Activated naive CD4-positive, alpha-beta T cell treated with anti-CD3 and anti-CD28 coated beads, Interleukin-2, amount 10 ng/mL, durations not matched to agents 7 days and 5 days (primary cell): ENCODE data around the gene PDE8B.

Experiments
- CTCF ChIA-PET: fragments of 350-600 bp; sonication (Branson Sonifier 250); formaldehyde crosslinking; loops from one replicate; lab custom pipeline; 2021; ENCODE audit warnings: antibody characterized with exemption; lab: Charles Lee
- DNase-seq: peaks from one replicate; pipeline ENCODE4 v3.0.0-alpha.2; 2020
- H3K27ac Mint-ChIP-seq: one replicate; pipeline ENCODE4 v1.8.0; 2021; ENCODE audit warnings: mild to moderate bottlenecking, moderate library complexity, mixed read lengths
- H3K27me3 Mint-ChIP-seq: one replicate; pipeline ENCODE4 v1.8.0; 2021; ENCODE audit warnings: mild to moderate bottlenecking, mixed read lengths
- H3K36me3 Mint-ChIP-seq: one replicate; pipeline ENCODE4 v1.8.0; 2021; ENCODE audit warnings: mixed read lengths
- H3K4me1 Mint-ChIP-seq: one replicate; pipeline ENCODE4 v1.8.0; 2021; ENCODE audit warnings: mixed read lengths
- H3K4me3 Mint-ChIP-seq: one replicate; pipeline ENCODE4 v1.8.0; 2021; ENCODE audit warnings: mild to moderate bottlenecking, moderate library complexity, mixed read lengths
- H3K9me3 Mint-ChIP-seq: one replicate; pipeline ENCODE4 v1.8.0; 2021; ENCODE audit warnings: mixed read lengths

Gene PDE8B

DNA sequence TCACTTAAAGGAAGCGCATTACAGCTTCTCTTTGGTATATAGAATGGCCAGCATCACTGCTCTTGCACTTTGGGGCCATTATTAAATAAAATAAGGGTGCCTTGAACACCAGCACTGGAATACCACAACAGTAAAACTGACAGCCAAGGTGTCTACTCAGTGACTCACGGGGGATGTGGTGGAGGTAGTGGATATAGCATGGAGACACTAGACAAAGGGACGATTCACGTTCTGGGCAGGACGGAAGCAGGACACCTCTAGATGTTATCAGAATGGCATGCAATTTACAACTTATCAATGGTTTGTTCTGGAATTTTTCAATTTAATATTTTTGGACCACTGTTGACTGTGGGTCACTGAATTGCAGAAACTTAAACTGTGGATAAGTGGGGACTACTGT lies 32.9 kb upstream of the PDE8B start:
- no peak for DNase-seq
- CTCF ChIA-PET, result no interaction called here
- no peak overlapping the region for H3K4me3 Mint-ChIP-seq
- no peak overlapping the region for H3K27ac Mint-ChIP-seq
- no peaks in the 10 kb centered on the region for H3K9me3 Mint-ChIP-seq
- H3K4me1 Mint-ChIP-seq, result peaks cover 2% of the 10 kb centered on the region
- H3K36me3 Mint-ChIP-seq, result no peaks in the 10 kb centered on the region
- peaks cover 48% of the 10 kb centered on the region for H3K27me3 Mint-ChIP-seq

DNA sequence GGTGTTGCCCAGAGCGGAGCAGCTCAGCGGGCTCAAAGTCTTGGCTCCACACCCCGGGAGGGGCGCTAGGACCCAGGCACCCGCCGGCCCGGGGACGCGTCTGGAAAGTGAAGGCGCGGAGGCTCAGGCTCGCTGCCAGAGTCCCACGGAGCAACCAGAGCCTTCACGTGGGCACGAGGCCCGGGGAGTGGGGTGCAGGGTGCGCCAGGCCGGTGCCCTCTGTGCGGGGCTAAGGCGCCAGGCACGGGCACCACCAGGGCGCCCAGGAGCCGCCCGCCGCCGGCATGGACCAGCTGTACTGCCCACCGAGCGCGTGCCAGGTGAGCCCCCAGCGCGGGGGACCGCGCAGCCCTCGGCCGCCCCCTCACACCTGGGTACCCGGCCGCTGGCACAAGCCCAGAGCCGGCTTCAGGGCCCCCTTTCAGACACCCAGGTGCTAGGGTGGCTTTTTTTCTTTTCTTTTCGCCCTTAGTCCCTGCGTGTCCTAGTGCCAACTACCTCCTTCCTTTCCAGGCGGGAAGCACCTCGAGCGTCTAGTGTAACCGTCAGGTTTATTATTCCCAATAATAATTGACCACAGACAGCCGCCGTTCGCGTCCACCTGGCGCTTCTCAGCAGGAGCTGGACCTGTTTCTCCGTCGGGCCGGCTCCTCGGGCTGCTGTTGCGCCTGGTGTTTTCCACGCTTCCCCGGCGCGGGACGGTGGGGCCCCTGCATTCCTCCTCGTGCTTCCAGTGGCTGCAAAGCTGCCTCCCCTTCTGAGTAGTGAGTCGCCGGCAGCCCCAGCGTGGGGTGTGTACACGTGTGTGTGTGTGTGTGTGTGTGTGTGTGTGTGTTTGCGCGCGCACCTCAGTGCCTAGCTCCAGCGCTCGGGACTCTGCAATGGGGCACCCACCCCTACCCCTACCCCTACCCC lies 30.1 kb upstream of the PDE8B start:
- Mint-ChIP-seq H3K27ac (no peak overlapping the region), H3K4me3 (peak overlapping the region; percentile 23), H3K27me3 (peaks cover 57% of the 10 kb centered on the region), H3K36me3 (no peaks in the 10 kb centered on the region), H3K9me3 (no peaks in the 10 kb centered on the region), H3K4me1 (peaks cover 2% of the 10 kb centered on the region)
- no peak for DNase-seq
- CTCF ChIA-PET, result interaction anchor here (1.5 kb wide), 1 partner anchor 35 kb away, joined by 3 read pairs; no protein-coding TSS in a partner anchor

DNA sequence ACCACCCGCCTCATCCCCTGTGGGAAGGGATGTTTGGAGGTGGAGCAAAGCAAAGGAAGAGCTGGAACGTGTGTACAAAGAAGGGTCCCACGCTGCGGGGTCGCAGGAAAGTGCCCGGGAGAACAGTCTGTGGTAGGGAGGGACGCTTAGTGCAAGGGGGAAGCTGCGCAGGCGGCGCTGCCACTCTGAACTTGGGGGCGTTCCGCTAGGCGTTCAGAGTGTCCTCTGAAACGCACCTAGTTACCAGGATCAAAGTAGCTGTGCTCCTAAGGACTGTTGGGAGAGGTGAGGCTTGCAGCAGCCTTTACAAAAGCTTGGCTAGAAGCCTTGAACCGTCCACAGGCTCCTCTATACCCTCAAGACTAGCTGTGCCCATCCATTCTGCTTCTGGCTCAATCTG lies 29.3 kb upstream of the PDE8B start:
- no peak for DNase-seq
- H3K9me3 Mint-ChIP-seq, result no peaks in the 10 kb centered on the region
- peaks cover 2% of the 10 kb centered on the region for H3K4me1 Mint-ChIP-seq
- H3K36me3 Mint-ChIP-seq, result no peaks in the 10 kb centered on the region
- H3K27ac Mint-ChIP-seq, result no peak overlapping the region
- H3K27me3 Mint-ChIP-seq, result peaks cover 57% of the 10 kb centered on the region
- no peak overlapping the region for H3K4me3 Mint-ChIP-seq
- CTCF ChIA-PET, result interaction anchor here (1.5 kb wide), 1 partner anchor 36 kb away, joined by 3 read pairs; no protein-coding TSS in a partner anchor

DNA sequence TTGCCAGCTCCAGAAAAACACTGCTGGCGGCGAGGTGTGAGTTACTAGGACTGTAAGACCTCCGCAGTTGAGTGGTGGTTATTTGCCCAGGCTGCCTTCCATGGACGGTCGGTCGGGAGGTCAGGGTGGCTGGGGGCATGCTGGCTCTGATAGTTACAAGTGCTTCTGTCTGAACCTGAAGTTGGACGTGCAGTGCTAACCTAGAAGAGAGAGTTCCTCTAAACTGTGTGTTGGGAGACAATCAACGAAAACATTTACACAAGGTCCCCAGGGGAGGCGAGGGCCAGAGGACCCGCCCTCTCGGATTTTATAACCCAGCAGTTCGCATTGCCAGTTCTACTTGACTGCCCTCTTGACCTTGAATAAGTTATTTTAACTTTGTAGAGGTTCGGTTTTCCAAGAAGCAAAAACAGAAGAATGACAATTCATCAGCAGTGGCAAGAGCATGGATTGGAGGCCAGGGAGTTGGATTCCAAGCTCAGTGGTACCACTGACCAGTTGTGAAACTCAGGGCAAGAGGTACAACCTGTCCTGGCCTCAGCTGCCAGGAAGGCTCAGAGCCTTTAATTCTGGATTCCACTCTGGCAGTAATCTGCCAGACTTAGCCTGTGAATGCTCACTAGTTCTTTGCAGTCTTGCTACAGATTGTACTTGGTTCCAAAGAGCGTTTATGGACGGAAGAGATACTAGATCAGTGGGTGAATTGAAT lies 28.7 kb upstream of the PDE8B start:
- peaks cover 57% of the 10 kb centered on the region for H3K27me3 Mint-ChIP-seq
- CTCF ChIA-PET, result interaction anchor here (0.6 to 1.5 kb wide), 2 partner anchors 37 to 798 kb away, joined by 3 read pairs; no protein-coding TSS in a partner anchor
- no peaks in the 10 kb centered on the region for H3K9me3 Mint-ChIP-seq

DNA sequence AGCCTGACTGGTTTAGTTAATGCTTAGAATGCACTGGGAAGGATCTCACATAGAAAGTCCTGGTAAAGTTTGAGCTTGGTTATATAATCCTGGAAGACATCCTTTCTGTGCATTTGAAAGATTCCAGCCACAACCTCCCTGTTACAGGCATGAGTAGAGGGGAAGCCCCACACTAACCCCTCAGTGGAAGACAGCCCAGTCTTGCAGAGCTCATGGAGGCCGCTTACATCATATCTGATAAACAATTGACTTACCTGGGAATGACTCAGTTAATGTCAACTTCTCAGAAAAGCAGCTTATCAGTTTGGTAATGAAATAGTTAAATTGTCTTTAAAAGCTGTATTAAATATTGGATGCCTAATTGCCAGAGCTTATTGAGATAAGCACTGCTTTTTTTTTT lies 28.1 kb upstream of the PDE8B start:
- Mint-ChIP-seq H3K4me3 (no peak overlapping the region), H3K4me1 (peaks cover 2% of the 10 kb centered on the region), H3K27ac (no peak overlapping the region), H3K36me3 (no peaks in the 10 kb centered on the region), H3K9me3 (no peaks in the 10 kb centered on the region), H3K27me3 (peaks cover 57% of the 10 kb centered on the region)
- DNase-seq, result no peak
- CTCF ChIA-PET, result interaction anchor here (0.6 to 1.2 kb wide), 2 partner anchors 40 to 797 kb away, joined by 3 to 4 read pairs; no protein-coding TSS in a partner anchor

More for the DNA sequence above, 28.7 kb upstream of the PDE8B start:
- no peak overlapping the region for H3K4me3 Mint-ChIP-seq
- H3K4me1 Mint-ChIP-seq, result peaks cover 2% of the 10 kb centered on the region
- no peak overlapping the region for H3K27ac Mint-ChIP-seq
- DNase-seq, result no peak
- no peaks in the 10 kb centered on the region for H3K36me3 Mint-ChIP-seq

DNA sequence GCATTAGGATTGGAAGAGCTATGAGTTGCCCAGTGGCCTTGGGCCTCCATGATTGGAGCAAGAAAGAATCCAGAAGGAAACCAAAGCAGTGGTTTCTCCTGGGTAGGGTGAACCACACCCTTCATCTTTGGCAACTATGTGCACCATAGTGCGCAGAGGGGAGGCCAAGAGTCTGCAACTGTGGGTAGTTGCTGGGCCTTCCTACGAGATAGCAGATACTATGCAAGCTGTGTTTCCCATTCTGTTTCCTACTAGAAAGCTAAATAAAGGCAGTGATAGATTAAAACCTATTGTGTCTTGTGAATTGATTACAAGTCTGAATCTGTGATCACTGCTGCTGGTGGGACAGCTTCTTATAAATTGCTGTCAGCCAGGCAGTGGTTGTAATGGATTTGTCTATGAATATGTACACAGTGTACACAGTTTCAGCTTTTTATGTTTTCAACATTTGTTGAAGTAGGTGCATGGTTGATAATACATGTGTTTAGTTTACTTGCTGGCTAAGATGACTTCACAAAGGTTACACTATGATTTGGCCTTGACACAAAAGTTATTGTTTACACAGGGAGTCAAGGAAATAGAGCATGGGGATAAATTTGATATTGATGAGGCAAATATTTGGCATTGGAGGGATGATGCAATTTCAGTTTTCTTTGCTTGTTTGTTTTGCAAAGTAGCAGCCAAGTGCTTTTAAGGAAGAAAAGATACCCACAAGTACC lies 23.7 kb upstream of the PDE8B start:
- no peak overlapping the region for H3K27ac Mint-ChIP-seq
- H3K27me3 Mint-ChIP-seq, result peaks cover 35% of the 10 kb centered on the region
- H3K4me1 Mint-ChIP-seq, result no peaks in the 10 kb centered on the region
- no peaks in the 10 kb centered on the region for H3K9me3 Mint-ChIP-seq
- H3K4me3 Mint-ChIP-seq, result no peak overlapping the region
- H3K36me3 Mint-ChIP-seq, result no peaks in the 10 kb centered on the region
- CTCF ChIA-PET, result no interaction called here
- no peak for DNase-seq

DNA sequence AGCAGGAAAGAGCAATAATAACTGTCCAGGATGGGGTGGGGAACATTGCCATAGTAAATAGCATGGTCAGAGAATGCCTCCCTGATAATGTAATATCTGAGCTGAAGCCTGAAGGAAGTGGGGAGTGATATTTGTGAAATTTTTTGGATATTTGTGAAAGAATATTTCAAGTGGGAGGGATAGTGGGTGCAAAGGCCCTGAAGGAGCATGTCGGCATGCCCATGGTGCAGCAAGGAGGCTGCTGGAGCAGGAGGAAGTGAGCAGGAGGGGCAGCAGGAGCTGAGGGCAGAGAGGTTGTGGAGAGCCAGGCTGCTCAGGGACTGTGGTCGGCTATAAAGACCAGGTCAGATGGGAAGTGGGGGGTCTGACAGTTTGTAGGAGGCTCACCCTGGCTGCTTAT lies 21.1 kb upstream of the PDE8B start:
- H3K9me3 Mint-ChIP-seq, result no peaks in the 10 kb centered on the region
- CTCF ChIA-PET, result no interaction called here
- no peaks in the 10 kb centered on the region for H3K36me3 Mint-ChIP-seq
- no peak for DNase-seq
- H3K27me3 Mint-ChIP-seq, result peaks cover 18% of the 10 kb centered on the region
- H3K4me3 Mint-ChIP-seq, result no peak overlapping the region
- H3K27ac Mint-ChIP-seq, result no peak overlapping the region
- no peaks in the 10 kb centered on the region for H3K4me1 Mint-ChIP-seq

DNA sequence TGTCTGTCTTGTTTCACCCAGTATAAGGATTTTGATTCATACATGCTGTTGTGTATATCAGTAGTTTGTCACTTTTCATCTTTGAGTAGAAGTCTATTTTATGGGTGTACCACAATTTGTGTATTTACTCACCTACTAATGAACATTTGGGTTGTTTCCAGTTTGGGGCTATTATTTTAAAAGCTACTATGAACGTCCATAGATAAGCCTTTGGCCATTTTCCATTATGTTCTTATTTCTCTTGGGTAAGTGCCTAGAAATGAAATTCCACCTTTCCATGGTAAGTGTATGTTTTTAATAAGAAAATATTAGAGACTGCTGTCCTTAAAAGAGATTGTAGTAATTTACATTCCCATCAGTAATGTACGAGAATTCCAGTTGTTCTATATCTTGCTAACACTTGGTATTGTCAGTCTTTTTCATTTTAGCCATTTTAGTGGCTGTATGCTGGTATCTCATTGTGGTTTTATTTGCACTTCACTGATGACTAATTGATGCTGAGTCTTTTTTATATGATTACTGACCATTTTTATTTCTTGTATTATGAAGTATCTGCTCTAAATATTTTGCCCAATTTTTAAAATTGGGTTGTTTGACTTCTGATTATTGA lies 17.9 kb upstream of the PDE8B start:
- H3K27ac Mint-ChIP-seq, result no peak overlapping the region
- CTCF ChIA-PET, result no interaction called here
- H3K4me3 Mint-ChIP-seq, result no peak overlapping the region
- peaks cover 2% of the 10 kb centered on the region for H3K9me3 Mint-ChIP-seq
- no peak for DNase-seq
- no peaks in the 10 kb centered on the region for H3K36me3 Mint-ChIP-seq
- H3K27me3 Mint-ChIP-seq, result peaks cover 21% of the 10 kb centered on the region
- H3K4me1 Mint-ChIP-seq, result no peaks in the 10 kb centered on the region

DNA sequence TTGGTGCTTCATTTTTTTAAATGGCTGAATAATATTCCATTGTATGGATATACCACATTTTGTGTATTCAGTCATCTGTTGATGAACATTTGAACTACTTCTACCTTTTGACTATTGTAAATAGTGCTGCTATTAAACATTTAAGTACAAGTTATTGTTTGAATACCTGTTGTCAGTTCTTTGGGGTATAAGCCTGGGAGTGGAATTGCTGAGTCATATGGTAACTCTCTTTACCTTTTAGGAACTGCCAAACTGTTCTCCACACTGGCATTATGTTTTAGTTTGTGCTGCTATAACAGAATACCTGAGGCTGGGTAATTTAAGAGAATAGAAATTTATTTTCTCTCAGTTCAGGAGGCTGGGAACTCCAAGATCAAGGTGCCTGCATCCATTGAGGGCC lies 15.7 kb upstream of the PDE8B start:
- H3K9me3 Mint-ChIP-seq, result peaks cover 8% of the 10 kb centered on the region
- CTCF ChIA-PET, result no interaction called here
- H3K4me1 Mint-ChIP-seq, result no peaks in the 10 kb centered on the region
- H3K27me3 Mint-ChIP-seq, result peaks cover 12% of the 10 kb centered on the region
- H3K27ac Mint-ChIP-seq, result no peak overlapping the region
- no peak for DNase-seq
- H3K36me3 Mint-ChIP-seq, result no peaks in the 10 kb centered on the region
- H3K4me3 Mint-ChIP-seq, result no peak overlapping the region

DNA sequence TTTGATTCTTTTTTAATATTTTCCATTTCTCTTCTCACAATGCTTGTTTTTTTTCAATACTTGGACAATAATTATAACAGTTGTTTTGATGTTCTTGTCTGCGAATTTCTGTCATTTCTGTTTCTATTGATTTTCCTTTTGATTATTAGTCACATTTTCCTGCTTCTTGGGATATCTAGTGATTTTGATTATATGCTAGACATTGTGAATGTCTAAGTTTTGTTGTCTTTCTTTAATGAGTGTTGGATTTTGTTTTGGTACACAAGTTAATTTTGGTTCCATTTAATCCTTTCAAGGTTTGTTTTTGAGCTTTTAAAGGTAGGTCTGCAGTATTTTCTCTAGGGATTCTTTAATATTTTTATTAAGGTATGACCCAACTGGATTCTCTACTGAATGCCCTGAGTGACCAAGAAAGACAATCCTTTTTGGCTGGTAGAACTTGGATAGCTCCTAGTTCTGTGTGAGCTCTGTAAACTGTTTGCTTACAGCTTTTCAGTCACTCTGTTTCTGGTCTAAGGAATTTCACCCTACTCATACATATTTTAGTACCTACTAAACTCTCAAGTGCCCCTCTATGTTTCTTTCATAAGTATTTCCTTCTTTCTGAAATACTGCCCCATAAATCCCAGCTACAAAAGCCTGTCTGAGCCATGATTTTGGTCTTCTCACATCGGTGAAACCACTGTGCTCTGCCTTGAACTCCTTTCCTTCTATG lies 12.5 kb upstream of the PDE8B start:
- no peak overlapping the region for H3K27ac Mint-ChIP-seq
- CTCF ChIA-PET, result no interaction called here
- DNase-seq, result no peak
- H3K9me3 Mint-ChIP-seq, result peaks cover 8% of the 10 kb centered on the region
- H3K36me3 Mint-ChIP-seq, result no peaks in the 10 kb centered on the region
- peaks cover 2% of the 10 kb centered on the region for H3K4me1 Mint-ChIP-seq
- H3K27me3 Mint-ChIP-seq, result peaks cover 16% of the 10 kb centered on the region
- no peak overlapping the region for H3K4me3 Mint-ChIP-seq

DNA sequence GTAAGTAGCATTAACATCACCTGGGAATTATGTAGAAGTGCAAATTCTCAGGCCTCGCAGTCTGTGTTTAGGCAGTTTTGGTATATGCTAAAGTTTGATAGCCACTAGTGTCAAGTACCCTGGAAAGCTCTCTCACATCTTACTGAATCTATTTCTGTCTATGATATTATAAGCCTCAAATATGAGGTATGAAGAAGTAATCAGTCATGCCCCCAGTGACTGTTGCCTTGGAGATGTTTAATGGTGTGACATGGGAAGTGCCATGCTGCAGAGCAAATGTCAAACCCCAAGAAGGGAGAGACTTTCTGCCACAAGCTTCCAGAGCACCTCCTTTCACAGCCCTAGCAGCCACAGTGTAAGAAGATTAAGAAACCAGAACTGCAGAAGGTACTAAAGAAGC lies 9.8 kb upstream of the PDE8B start:
- no peaks in the 10 kb centered on the region for H3K36me3 Mint-ChIP-seq
- no peak overlapping the region for H3K4me3 Mint-ChIP-seq
- no peak for DNase-seq
- H3K9me3 Mint-ChIP-seq, result peaks cover 8% of the 10 kb centered on the region
- peaks cover 16% of the 10 kb centered on the region for H3K27me3 Mint-ChIP-seq
- H3K4me1 Mint-ChIP-seq, result peaks cover 2% of the 10 kb centered on the region
- H3K27ac Mint-ChIP-seq, result no peak overlapping the region
- CTCF ChIA-PET, result no interaction called here

DNA sequence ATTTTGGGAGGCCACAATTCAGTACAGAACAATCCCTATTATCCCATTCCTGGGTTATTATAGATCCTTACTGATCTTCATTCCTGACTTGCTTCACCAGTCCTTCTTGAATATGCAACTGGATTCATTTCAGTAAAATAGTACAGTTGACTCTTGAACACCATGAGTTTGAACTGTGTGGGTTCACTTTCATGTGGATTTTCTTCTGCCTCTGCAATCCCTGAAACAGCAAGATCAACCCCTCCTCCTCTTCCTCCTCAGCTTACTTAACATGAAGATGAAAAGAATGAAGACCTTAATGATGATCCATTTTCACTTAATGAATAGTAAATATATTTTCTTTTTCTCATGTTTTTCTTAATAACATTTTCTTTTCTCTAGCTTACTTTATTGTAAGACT lies 8.3 kb upstream of the PDE8B start:
- peaks cover 2% of the 10 kb centered on the region for H3K4me1 Mint-ChIP-seq
- no peak for DNase-seq
- H3K36me3 Mint-ChIP-seq, result no peaks in the 10 kb centered on the region
- H3K4me3 Mint-ChIP-seq, result no peak overlapping the region
- CTCF ChIA-PET, result no interaction called here
- peaks cover 8% of the 10 kb centered on the region for H3K9me3 Mint-ChIP-seq
- H3K27me3 Mint-ChIP-seq, result peaks cover 21% of the 10 kb centered on the region
- H3K27ac Mint-ChIP-seq, result no peak overlapping the region

DNA sequence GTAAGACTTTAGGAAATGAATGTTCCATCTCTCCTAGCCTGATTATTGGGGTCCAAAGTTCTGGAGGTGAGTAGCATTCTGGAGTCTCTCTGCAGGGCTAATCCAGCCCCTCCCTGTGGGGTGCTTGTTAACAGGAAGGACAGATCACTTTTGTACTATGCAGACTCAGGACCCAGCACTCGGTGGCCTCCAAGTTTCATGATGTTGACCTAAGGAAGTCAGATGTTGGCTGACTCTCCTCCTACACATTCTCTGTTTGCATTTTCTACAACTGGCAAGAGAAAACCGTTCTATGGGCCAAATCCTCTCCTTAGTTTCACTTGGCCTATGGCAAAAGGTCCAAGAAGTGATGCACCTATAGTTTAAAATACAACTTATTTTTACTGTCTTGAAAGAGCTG lies 5.5 kb upstream of the PDE8B start:
- Mint-ChIP-seq H3K36me3 (no peaks in the 10 kb centered on the region), H3K4me1 (peaks cover 5% of the 10 kb centered on the region), H3K27me3 (peaks cover 32% of the 10 kb centered on the region), H3K27ac (no peak overlapping the region), H3K4me3 (no peak overlapping the region), H3K9me3 (no peaks in the 10 kb centered on the region)
- DNase-seq, result no peak
- CTCF ChIA-PET, result no interaction called here
